GM12873 (cell line): Measurements from ENCODE around the gene FJX1.

ENCODE experiments used
- TF ChIP-seq, protein P1 (sequence below): IDR thresholded peaks from 2 replicates; pipeline ENCODE4 v1.5.1; 2012; ENCODE audit warnings: low read depth, mild to moderate bottlenecking, moderate library complexity, low read length, control low read depth; ENCODE audit not compliant: insufficient read depth; ENCODE audit errors: missing control alignments

The FJX1 gene

DNA sequence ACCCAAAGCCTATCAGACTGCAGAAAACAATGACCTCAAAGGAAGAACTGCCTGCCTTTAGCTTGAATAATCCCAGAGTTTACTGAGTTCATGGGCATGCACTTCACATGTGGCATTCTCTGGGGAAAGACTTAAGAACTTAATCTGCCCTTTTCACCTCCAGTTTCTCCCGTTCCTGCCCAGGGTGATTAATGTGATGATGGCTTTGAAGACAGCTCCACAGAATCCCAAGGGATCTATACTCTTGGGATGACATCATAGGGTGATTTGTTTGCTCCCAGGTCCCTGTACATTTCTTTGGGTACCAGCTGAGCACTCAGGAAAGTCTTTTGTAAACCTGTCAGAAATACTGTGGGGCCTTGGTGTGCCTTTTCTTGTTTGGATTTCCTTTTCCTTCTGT, 14.0 kb downstream of the FJX1 start:
- TF ChIP-seq, protein P1, sequence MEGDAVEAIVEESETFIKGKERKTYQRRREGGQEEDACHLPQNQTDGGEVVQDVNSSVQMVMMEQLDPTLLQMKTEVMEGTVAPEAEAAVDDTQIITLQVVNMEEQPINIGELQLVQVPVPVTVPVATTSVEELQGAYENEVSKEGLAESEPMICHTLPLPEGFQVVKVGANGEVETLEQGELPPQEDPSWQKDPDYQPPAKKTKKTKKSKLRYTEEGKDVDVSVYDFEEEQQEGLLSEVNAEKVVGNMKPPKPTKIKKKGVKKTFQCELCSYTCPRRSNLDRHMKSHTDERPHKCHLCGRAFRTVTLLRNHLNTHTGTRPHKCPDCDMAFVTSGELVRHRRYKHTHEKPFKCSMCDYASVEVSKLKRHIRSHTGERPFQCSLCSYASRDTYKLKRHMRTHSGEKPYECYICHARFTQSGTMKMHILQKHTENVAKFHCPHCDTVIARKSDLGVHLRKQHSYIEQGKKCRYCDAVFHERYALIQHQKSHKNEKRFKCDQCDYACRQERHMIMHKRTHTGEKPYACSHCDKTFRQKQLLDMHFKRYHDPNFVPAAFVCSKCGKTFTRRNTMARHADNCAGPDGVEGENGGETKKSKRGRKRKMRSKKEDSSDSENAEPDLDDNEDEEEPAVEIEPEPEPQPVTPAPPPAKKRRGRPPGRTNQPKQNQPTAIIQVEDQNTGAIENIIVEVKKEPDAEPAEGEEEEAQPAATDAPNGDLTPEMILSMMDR: no peak

DNA sequence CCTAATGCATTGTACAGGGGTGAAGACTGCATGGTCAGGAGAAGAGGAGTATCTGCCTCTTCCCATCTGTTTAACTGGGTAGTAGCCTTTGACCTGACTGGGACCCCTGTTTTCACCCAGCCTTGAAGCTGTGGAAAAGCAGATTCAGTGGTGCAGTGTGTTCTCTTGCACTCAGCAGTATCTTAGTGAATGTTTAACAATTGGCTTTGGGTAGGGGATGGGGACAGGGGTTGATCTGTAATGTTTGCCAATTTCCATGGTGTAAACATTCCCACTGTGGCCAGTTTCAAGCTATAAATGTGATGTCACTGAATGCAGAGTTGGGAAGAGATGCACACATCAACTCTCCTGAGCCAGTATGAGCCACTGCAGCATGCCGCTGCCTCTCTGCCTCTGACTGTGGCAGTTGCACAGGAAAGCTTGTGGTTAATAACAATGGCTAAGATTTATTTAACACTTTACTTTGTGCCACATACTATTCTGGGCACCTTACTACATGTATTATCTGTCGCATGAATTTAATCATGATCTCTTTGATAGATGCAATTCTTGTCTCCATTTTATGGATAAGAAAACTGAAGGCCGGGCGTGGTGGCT, 15.7 kb downstream of the FJX1 start:
- TF ChIP-seq, protein P1: no peak

DNA sequence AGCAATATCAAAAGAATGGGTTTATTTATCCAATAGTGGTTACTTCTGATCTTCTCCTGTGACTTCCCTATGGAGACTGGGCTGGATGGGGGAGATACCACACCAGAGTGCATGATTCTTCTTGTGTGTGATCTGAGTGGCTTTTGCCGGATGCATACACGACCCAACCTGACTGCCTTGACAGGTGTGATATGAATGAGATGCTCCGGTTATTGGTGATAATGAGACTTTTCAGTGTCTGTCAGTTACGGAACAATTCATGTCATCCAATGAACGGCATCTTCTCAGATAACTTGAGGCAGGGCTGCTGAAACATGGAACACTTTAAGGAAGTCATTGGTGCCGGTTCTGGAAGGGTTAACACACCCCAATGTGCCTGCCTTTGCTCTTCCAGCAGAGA, 17.7 kb downstream of the FJX1 start:
- TF ChIP-seq, protein P1: no peak

DNA sequence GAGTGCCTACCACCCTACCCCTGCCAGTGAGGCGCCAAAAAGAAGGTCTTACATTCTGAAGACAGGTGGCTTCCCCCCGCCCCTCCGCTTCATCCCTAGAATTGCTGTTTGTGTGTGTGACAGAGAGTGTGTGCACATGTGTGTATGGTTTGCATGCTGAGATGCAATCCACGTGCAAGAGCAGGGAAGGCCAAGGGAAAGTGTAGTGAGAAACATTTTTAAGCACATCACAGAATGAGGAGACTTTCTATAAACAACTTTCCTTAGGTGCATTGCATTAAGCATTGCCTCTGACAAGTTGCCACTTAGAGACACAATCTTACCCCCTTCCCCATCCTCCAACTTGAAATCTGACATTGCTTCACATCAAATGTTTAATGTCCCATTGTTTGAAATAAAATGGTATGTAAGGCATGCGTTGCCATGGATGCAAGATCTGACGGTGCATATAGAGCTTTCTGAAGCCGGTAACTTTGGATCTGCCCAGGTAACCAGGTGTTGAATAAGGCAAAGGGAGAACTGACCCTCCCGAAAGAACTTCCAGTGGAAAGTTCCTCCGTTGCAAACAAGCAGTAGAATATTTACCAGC, 21.4 kb downstream of the FJX1 start:
- TF ChIP-seq, protein P1: no peak

DNA sequence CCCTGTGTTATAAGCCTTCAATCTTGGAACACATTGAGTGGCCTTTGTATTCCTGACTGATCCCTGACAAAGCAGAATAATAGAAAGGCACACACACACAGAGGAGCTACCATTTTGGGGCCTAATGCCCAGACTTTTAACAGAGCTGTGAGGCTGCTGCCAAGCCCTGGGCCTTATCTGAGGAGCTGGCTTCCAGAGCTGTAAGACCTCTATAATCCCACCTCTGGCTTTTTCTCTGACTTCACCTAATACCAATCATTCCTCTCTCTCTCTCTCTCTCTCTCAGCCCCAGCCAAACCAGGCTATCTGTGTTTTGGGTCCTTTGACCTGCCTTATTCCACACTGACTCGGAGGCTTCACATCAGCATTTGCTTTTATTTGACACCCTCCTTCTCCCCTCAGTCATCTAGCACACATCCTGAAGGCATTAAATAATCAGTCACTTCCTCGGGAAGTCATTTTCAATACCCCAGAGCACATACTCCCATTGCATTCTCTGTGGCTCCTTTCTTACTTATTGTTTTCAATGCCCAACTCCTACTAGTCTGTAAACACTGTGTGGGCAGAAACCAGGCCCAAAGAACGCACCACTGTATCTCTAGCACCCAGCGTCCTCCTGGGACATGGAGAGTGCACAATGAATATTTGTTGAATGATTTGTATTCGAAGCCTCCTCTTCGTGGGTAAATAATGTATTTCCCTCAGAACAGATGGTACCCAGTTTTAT, 23.1 kb downstream of the FJX1 start:
- TF ChIP-seq, protein P1: no peak

- TF ChIP-seq, protein P1: no peak
Measured at GRCh38 chr11:35641964-35642363, 23.7 kb downstream of the FJX1 start.

DNA sequence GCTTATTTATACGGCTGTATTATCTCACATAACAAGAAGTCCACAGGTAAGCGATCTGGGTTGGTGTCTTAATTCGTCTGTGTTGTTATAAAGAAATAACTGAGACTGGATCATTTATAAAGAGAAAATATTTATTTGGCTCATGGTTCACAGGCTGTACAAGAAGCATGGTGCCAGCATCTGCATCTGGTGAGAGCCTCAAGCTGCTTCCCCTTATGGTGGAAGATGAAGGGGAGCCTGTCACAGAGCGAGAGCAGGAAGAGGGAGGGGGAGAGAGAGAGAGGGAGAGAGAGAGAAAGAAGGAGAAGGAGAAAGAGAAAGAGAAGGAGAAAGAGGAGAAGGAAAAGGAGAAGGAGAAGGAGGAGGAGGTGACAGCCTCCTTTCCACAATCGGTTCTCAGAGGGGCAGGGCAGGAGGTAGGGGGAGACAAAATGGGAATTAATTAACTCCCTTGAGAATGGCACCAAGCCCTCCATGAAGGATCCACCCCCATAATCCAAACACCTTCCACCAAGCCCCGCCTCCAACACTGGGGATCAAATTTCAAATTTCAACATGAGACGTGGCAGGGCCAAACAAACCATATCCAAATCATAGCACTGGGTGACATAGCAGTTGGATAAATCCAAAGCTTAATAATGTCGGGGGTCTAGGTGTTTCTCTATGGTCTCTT, 29.3 kb downstream of the FJX1 start:
- TF ChIP-seq, protein P1: no peak
